Activated CD4-positive, alpha-beta T cell treated with anti-CD3 and anti-CD28 coated beads, Interleukin-2, Interleukin-4, amounts not matched to agents 100 ng/mL and 50 ng/mL, durations not matched to agents 16 hours and 8 hours (primary cell): Measurements from ENCODE around the gene PIKFYVE.
"Not testable (repeated sequence)": the region's sequence is repeated elsewhere in the genome, so short reads cannot be mapped to it uniquely, and the experiment has no call there.

Experiments
- DNase-seq: peaks from one replicate; pipeline ENCODE4 v3.0.0-alpha.2; 2020; ENCODE audit warnings: low spot score

Gene PIKFYVE

GRCh38 chr2:208265801-208266552 is at the start of gene PIKFYVE:
PIKFYVE (plus strand) TSS chr2:208266255; CDS start chr2:208271520, 5,265 bp downstream.
- DNase-seq, result peak; percentile 95

GRCh38 chr2:208221873-208222272 is 44.2 kb upstream of the PIKFYVE start:
- DNase-seq, result not testable (repeated sequence)

GRCh38 chr2:208222351-208222750 is 43.7 kb upstream of the PIKFYVE start:
- no peak for DNase-seq

- DNase-seq, result no peak
Measured at GRCh38 chr2:208224802-208225201, 41.3 kb upstream of the PIKFYVE start.

- DNase-seq, result no peak
Measured at GRCh38 chr2:208227581-208228232, 38.3 kb upstream of the PIKFYVE start.

- DNase-seq, result no peak
Measured at GRCh38 chr2:208228476-208228875, 37.6 kb upstream of the PIKFYVE start.

- no peak for DNase-seq
Measured at GRCh38 chr2:208234786-208235185, 31.3 kb upstream of the PIKFYVE start.

GRCh38 chr2:208235860-208236259 is 30.2 kb upstream of the PIKFYVE start:
- DNase-seq, result no peak

GRCh38 chr2:208239770-208240493 is 26.1 kb upstream of the PIKFYVE start:
- DNase-seq, result no peak

GRCh38 chr2:208240619-208241209 is 25.3 kb upstream of the PIKFYVE start:
- no peak for DNase-seq

- DNase-seq, result no peak
Measured at GRCh38 chr2:208244422-208244821, 21.6 kb upstream of the PIKFYVE start.

- no peak for DNase-seq
Measured at GRCh38 chr2:208245746-208246145, 20.3 kb upstream of the PIKFYVE start.

GRCh38 chr2:208248601-208249000 is 17.5 kb upstream of the PIKFYVE start:
- DNase-seq, result no peak

GRCh38 chr2:208249296-208249695 is 16.8 kb upstream of the PIKFYVE start:
- DNase-seq, result no peak

GRCh38 chr2:208250388-208250787 is 15.7 kb upstream of the PIKFYVE start:
- no peak for DNase-seq

- DNase-seq, result no peak
Measured at GRCh38 chr2:208251098-208251497, 15.0 kb upstream of the PIKFYVE start.

GRCh38 chr2:208252716-208253492 is 13.2 kb upstream of the PIKFYVE start:
- no peak for DNase-seq

GRCh38 chr2:208253600-208254117 is 12.4 kb upstream of the PIKFYVE start:
- DNase-seq, result no peak

GRCh38 chr2:208254118-208254870 is 11.8 kb upstream of the PIKFYVE start:
- peak; percentile 80 for DNase-seq

GRCh38 chr2:208254871-208255556 is 11.0 kb upstream of the PIKFYVE start, which contains the start of gene IDH1:
IDH1 (minus strand) TSS chr2:208255071; CDS start chr2:208251551, 3,520 bp downstream.
- DNase-seq, result peak; percentile 94
